B cell (primary cell): ENCODE results near the gene FAM184B. TPM values are rescaled to one million over a fixed set of nuclear protein-coding genes. Genes with fewer than 3 reads are reported as not detected.

Source experiments
- ATAC-seq: fragments of 200-7000 bp; cut with Tn5 transposase; one replicate; pipeline ENCODE4 v1.10.0; 2021; ENCODE audit warnings: low read depth, mild to moderate bottlenecking, moderate number of reproducible peaks, moderate library complexity
- CTCF ChIA-PET: fragments of 350-600 bp; sonication (Branson Sonifier 250); formaldehyde crosslinking; loops from one replicate; lab custom pipeline; 2021; ENCODE audit warnings: antibody characterized with exemption, inconsistent platforms; lab: Charles Lee
- POLR2A ChIA-PET: fragments of 350-600 bp; sonication (Branson Sonifier 250); formaldehyde crosslinking; loops from one replicate; lab custom pipeline; 2021; ENCODE audit warnings: antibody characterized with exemption; lab: Charles Lee
- DNase-seq: peaks from one replicate; pipeline ENCODE4 v3.0.0; 2013
- H2AFZ ChIP-seq: 2 replicates; pipeline ENCODE4 v1.6.1; 2012; ENCODE audit warnings: mild to moderate bottlenecking, low read depth, low read length; ENCODE audit not compliant: insufficient read depth, poor library complexity, severe bottlenecking
- H3K27ac ChIP-seq, 2 donors: 1 replicate in 1 of 2; 2 replicates in 1 of 2; pipeline ENCODE4 v1.5.1; 2012 to 2013; ENCODE audit warnings: low read length in 2 of 2, mild to moderate bottlenecking in 2 of 2, moderate library complexity in 1 of 2
- H3K27me3 ChIP-seq, 4 experiments: fragments of 200-600 bp in 1 of 4; sonication (generic) in 1 of 4; replicated peaks in 1 of 4; 1 replicate in 2 of 4; 2 replicates in 2 of 4; pipeline versions ENCODE4 v1.6.1 to v1.7.0; 2013 to 2016; ENCODE audit warnings: low read length in 3 of 4, mild to moderate bottlenecking in 2 of 4, mixed read lengths in 1 of 4, moderate library complexity in 1 of 4; ENCODE audit not compliant: insufficient read depth in 4 of 4, control insufficient read depth in 3 of 4; ENCODE audit errors: control extremely low read depth in 1 of 4
- H3K36me3 ChIP-seq, 2 experiments: replicated peaks in 1 of 2; 1 replicate in 1 of 2; 2 replicates in 1 of 2; pipeline versions ENCODE4 v1.6.1 to v1.7.1; 2013; ENCODE audit warnings: low read length in 1 of 2; ENCODE audit not compliant: insufficient read depth in 2 of 2, control insufficient read depth in 1 of 2; ENCODE audit errors: control extremely low read depth in 1 of 2, extremely low read depth in 1 of 2
- H3K4me1 ChIP-seq, 2 donors: fragments of 200-600 bp in 1 of 2; sonication (generic) in 1 of 2; 1 replicate in 1 of 2; 2 replicates in 1 of 2; pipeline versions ENCODE4 v1.5.1 to v1.6.1; 2013 to 2017; ENCODE audit warnings: low read length in 2 of 2; ENCODE audit not compliant: control insufficient read depth in 2 of 2, insufficient read depth in 2 of 2
- H3K4me2 ChIP-seq: replicated peaks from 2 replicates; pipeline ENCODE3; 2012; ENCODE audit warnings: mild to moderate bottlenecking, low read depth, low read length; ENCODE audit not compliant: poor library complexity, severe bottlenecking
- H3K4me3 ChIP-seq, 5 experiments: fragments of 200-600 bp in 1 of 5; sonication (generic) in 1 of 5; 1 replicate in 3 of 5; 2 replicates in 2 of 5; pipeline versions ENCODE4 v1.5.1 to v1.7.0; 2011 to 2016; ENCODE audit warnings: low read length in 4 of 5, mild to moderate bottlenecking in 4 of 5, low read depth in 2 of 5, control low read depth in 1 of 5, moderate library complexity in 1 of 5; ENCODE audit not compliant: insufficient read depth in 1 of 5; ENCODE audit errors: control extremely low read depth in 1 of 5, extremely low read depth in 1 of 5
- H3K79me2 ChIP-seq: fragments of 200-600 bp; sonication (generic); one replicate; pipeline ENCODE4 v1.6.0; 2016; ENCODE audit warnings: low read length; ENCODE audit not compliant: control insufficient read depth, insufficient read depth
- H3K9ac ChIP-seq: fragments of 200-600 bp; sonication (generic); 2 replicates; pipeline ENCODE4 v1.6.1; 2017; ENCODE audit warnings: mild to moderate bottlenecking, low read length, moderate library complexity
- H3K9me3 ChIP-seq, 3 donors: one replicate each; pipeline versions ENCODE4 v1.6.1 to v1.7.1; 2013; ENCODE audit warnings: low read length in 2 of 3; ENCODE audit not compliant: control insufficient read depth in 2 of 3, insufficient read depth in 1 of 3; ENCODE audit errors: control extremely low read depth in 1 of 3
- H4K20me1 ChIP-seq: 2 replicates; pipeline ENCODE4 v1.6.0; 2012; ENCODE audit warnings: mild to moderate bottlenecking, low read length; ENCODE audit not compliant: insufficient read depth, control insufficient read depth, poor library complexity, severe bottlenecking
- H3K27ac Mint-ChIP-seq: one replicate; pipeline ENCODE4 v1.8.0; 2021; ENCODE audit warnings: mixed read lengths
- H3K27me3 Mint-ChIP-seq: one replicate; pipeline ENCODE4 v1.8.0; 2021; ENCODE audit warnings: mixed read lengths
- H3K4me1 Mint-ChIP-seq: one replicate; pipeline ENCODE4 v1.8.0; 2021; ENCODE audit warnings: mixed read lengths
- H3K4me3 Mint-ChIP-seq: one replicate; pipeline ENCODE4 v1.8.0; 2021; ENCODE audit warnings: mixed read lengths
- H3K9me3 Mint-ChIP-seq: one replicate; pipeline ENCODE4 v1.8.0; 2022; ENCODE audit warnings: mixed read lengths; ENCODE audit not compliant: insufficient read depth
- CTCF ChIP-seq: fragments of 200-600 bp; IDR thresholded peaks from one replicate; pipeline ENCODE4 v1.8.0; 2022; ENCODE audit warnings: antibody characterized with exemption, mild to moderate bottlenecking
- EZH2 ChIP-seq: IDR thresholded peaks from 2 replicates; pipeline ENCODE4 v1.6.1; 2012; ENCODE audit warnings: borderline replicate concordance, low read depth, mild to moderate bottlenecking, moderate library complexity, low read length; ENCODE audit not compliant: insufficient read depth, poor library complexity, severe bottlenecking
- WGBS: methylation state at CpG from one replicate; pipeline ENCODE4 v1.1.5; 2013; ENCODE audit warnings: missing lambda C conversion rate; ENCODE audit not compliant: insufficient coverage; 5-methylcytosine and 5-hydroxymethylcytosine counted together
- intact Hi-C: fragments of 100-400 bp; cut with micrococcal nuclease; formaldehyde crosslinking; loops from one replicate; pipeline ENCODE4 v1.10.0; 2022
- polyA plus RNA-seq: library from polyadenylated mRNA; depleted of rRNA; stranded (reverse); fragments of >200 nt; gene quantifications from 2 replicates; pipeline ENCODE4 v1.2.3, GENCODE V29; 2012
- total RNA-seq, 2 donors: library from RNA; stranded (reverse); fragments of 120-200 nt in 1 of 2; gene quantifications; 1 replicate in 1 of 2; 2 replicates in 1 of 2; pipeline versions ENCODE4 v1.2.3 to v1.2.4, GENCODE V29; 2013 to 2022

Gene FAM184B
- total and polyA plus RNA-seq, 2 donors (not counting 1 experiment from before 2014, with no cell fraction given) = not detected

- no peak overlapping the region for H3K27ac Mint-ChIP-seq
- no peaks in the 10 kb centered on the region for H3K9me3 Mint-ChIP-seq
- no peak overlapping the region for H2AFZ ChIP-seq
- peaks cover 10% of the 10 kb centered on the region for H3K27me3 Mint-ChIP-seq
- no peaks in the 10 kb centered on the region for H3K79me2 ChIP-seq
- TF ChIP-seq CTCF (no peak), EZH2 (no peak)
- H3K4me3 ChIP-seq = no peak overlapping the region
- ChIA-PET CTCF (no interaction called here), POLR2A (no interaction called here)
- peaks cover 19% of the 10 kb centered on the region for H3K4me1 Mint-ChIP-seq
- DNase-seq = no peak
- H3K36me3 ChIP-seq = peaks cover 0 to 2% of the 10 kb centered on the region in 2 experiments
- no peak overlapping the region for H3K4me2 ChIP-seq
- H3K27me3 ChIP-seq = peaks cover 0 to 14% (median 5%) of the 10 kb centered on the region in 4 experiments
- no peak for ATAC-seq
- H3K9me3 ChIP-seq = peaks cover 0 to 5% (median 0%) of the 10 kb centered on the region in 3 donors
- H3K4me3 Mint-ChIP-seq = no peak overlapping the region
- H3K27ac ChIP-seq = no peak overlapping the region
- whole genome bisulfite sequencing = 100% methylated on average over 2 of the region's 5 CpGs
- peaks cover 13 to 21% of the 10 kb centered on the region in 2 donors for H3K4me1 ChIP-seq
- no peak overlapping the region for H3K9ac ChIP-seq
- intact Hi-C loops = no loop called here
- no peaks in the 10 kb centered on the region for H4K20me1 ChIP-seq
Observed at GRCh38 chr4:17785858-17786257, 4.4 kb upstream of the FAM184B start.

- H3K27me3 Mint-ChIP-seq = peaks cover 23% of the 10 kb centered on the region
- intact Hi-C loops = no loop called here
- no peak for DNase-seq
- peak overlapping the region; percentile 16 for H3K4me3 Mint-ChIP-seq
- Histone ChIP-seq H3K27me3 (peaks cover 0 to 25% (median 18%) of the 10 kb centered on the region in 4 experiments), H3K4me3 (no peak overlapping the region), H3K36me3 (no peaks in the 10 kb centered on the region), H3K27ac (no peak overlapping the region), H3K4me1 (peaks cover 12 to 18% of the 10 kb centered on the region in 2 donors), H3K9ac (no peak overlapping the region), H3K9me3 (peaks cover 0 to 5% (median 0%) of the 10 kb centered on the region in 3 donors), H3K79me2 (no peaks in the 10 kb centered on the region), H2AFZ (no peak overlapping the region), H3K4me2 (peak overlapping the region; percentile 46), H4K20me1 (no peaks in the 10 kb centered on the region)
- TF ChIP-seq EZH2 (no peak), CTCF (no peak)
- H3K4me1 Mint-ChIP-seq = peaks cover 12% of the 10 kb centered on the region
- ATAC-seq = no peak
- no peak overlapping the region for H3K27ac Mint-ChIP-seq
- ChIA-PET POLR2A (no interaction called here), CTCF (no interaction called here)
- H3K9me3 Mint-ChIP-seq = no peaks in the 10 kb centered on the region
- 11% methylated on average over 26 of the region's 31 CpGs for whole genome bisulfite sequencing
Observed at GRCh38 chr4:17780501-17781299, 721 bp downstream of the FAM184B start.
